Urinary bladder (tissue), 4 donors: ENCODE measurements around the gene CHCHD6. TPM values are rescaled to one million over a fixed set of nuclear protein-coding genes. Genes with fewer than 3 reads are reported as not detected.

Experiments
- DNase-seq: peaks from one replicate; pipeline ENCODE4 v3.0.0-alpha.2; 2015; ENCODE audit errors: extremely low spot score
- H3K27ac ChIP-seq: one replicate; pipeline ENCODE4 v1.5.1; 2013; ENCODE audit warnings: low read depth, mild to moderate bottlenecking, moderate library complexity
- H3K36me3 ChIP-seq: one replicate; pipeline ENCODE4 v1.6.1; 2013; ENCODE audit warnings: mild to moderate bottlenecking, moderate library complexity; ENCODE audit not compliant: insufficient read depth
- H3K4me1 ChIP-seq: one replicate; pipeline ENCODE4 v1.6.1; 2013; ENCODE audit warnings: mild to moderate bottlenecking, moderate library complexity; ENCODE audit not compliant: insufficient read depth
- H3K4me3 ChIP-seq: one replicate; pipeline ENCODE4 v1.5.1; 2013; ENCODE audit warnings: low read depth, low read length
- WGBS: extraction: QIAGEN DNeasy Blood & Tissue Kit; methylation state at CpG from one replicate; pipeline ENCODE4 v1.1.7; 2013; 5-methylcytosine and 5-hydroxymethylcytosine counted together
- polyA plus RNA-seq: library from polyadenylated mRNA; stranded (reverse); fragments of 200-250 nt; gene quantifications from one replicate; pipeline ENCODE4 v1.2.3, GENCODE V29; 2013
- total RNA-seq: library from RNA; depleted of rRNA; stranded (reverse); fragments of >200 nt; gene quantifications from one replicate; pipeline ENCODE4 v1.2.3, GENCODE V29; 2014
- donor health status: healthy with polysubstance abuse.
- donor health status: healthy.

CHCHD6 gene
- total and polyA plus RNA-seq, 2 donors, result 5.4 to 20.9 TPM

DNA sequence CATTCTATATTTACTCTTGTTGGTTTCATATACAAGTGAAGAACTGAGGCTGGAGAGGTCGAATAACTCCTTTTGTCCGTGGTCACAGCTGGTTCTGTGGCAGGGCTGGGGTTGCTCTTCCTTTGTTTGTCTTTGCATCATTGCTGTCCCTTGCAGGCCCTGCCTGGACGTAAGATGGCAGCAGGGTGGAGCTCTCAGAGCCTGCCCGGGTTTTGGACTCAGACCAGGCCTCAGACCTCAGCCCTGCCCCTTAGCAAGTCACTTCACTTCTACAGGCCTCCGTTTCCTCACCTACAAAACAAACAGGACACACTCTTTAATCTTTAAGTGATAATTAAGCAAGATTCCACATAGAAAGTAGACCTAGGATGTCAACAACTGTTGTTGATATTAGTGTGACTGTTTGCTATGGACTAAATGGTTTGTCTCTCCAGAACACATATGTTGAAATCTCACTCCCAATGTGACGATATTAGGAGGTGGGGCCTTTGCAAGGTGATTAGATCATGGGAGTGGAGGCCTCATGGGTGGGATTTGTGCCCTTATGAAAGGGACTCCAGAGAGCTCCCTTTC, 213.3 kb downstream of the CHCHD6 start:
- no peak for DNase-seq
- WGBS, result 81% methylated on average over 6 of the region's 6 CpGs
- H3K27ac ChIP-seq, result no peak overlapping the region
- H3K4me1 ChIP-seq, result no peaks in the 10 kb centered on the region
- H3K36me3 ChIP-seq, result no peaks in the 10 kb centered on the region
- no peak overlapping the region for H3K4me3 ChIP-seq

DNA sequence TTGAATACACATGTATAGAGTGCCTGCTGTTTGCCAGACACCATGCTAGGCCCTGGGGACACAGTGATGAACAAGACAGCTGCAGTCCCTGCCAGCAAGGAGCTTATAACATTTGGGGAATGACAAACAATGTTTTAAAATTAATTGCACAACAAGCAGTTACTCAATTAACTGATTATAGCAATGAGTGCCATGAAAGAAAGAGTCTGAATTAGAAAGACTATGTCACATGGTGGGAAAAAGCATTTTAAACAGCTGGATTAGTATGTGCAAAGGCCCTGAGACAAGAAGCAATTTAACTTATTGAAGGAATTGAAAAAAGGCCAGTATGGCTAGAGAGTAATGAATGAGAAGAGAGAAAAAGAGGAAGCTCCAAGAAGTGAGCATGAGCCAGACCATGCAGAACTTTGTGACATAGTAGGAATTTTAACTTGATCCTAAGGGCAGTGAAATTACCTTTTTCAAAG, 214.3 kb downstream of the CHCHD6 start:
- H3K4me1 ChIP-seq, result no peaks in the 10 kb centered on the region
- H3K4me3 ChIP-seq, result no peak overlapping the region
- no peaks in the 10 kb centered on the region for H3K36me3 ChIP-seq
- H3K27ac ChIP-seq, result no peak overlapping the region
- DNase-seq, result no peak

DNA sequence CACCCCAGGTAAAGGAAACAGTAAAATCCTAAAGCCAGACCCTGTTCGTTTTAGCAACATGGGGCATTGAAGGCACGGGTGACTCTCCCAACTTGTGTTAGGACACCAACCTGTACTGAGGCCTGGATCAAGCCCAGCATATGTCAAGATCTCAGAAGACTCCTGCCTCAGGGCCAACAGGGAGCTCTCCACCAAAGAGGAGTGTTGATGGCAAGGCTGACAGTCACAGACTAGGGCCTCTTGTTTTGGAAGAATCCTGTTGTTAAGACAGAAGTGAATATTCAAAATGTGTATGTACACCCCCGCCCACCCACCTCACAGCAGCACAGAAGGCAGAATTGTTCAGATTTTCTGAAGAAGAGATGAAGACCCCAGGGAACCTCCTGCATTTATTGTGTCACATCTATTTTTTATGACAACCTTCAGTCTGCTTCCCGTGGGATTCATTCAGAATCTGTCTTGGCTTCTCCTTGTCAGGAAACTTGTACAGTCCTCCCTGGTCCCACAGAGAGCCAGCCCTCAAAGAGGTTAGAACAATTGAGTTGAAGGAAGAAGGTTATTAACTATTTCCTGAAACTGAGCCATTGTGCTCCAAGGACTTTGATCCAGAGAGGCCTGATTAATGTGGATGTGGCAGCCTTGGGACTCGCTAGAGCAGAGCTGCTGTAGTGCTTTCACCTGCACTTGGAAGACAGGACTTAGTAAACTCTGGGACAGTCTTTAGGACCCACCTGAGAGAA, 217.2 kb downstream of the CHCHD6 start:
- H3K27ac ChIP-seq, result no peak overlapping the region
- no peaks in the 10 kb centered on the region for H3K4me1 ChIP-seq
- 86% methylated on average over 5 of the region's 5 CpGs for WGBS
- DNase-seq, result no peak
- no peaks in the 10 kb centered on the region for H3K36me3 ChIP-seq
- H3K4me3 ChIP-seq, result no peak overlapping the region

DNA sequence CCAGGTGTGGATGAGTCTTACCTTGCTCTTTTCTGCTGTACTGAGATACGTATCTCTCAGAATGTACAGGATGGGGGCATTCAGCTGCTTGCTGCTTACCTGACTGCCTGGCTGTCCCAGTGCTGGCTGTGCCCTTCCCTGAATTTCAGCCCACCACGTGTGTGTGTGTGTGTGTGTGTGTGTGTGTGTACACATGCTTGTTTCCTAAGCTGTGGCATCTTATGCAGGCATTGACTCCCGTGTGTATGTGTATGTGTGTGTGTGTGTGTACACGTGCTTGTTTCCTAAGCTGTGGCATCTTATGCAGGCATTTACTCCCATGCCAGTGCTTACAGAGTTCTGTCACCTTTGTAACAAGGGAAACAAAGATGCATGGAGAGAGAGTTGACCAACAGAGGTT, 218.4 kb downstream of the CHCHD6 start:
- no peak overlapping the region for H3K4me3 ChIP-seq
- H3K27ac ChIP-seq, result no peak overlapping the region
- WGBS, result 89% methylated on average over 4 of the region's 4 CpGs
- no peak for DNase-seq
- no peaks in the 10 kb centered on the region for H3K4me1 ChIP-seq
- no peaks in the 10 kb centered on the region for H3K36me3 ChIP-seq

DNA sequence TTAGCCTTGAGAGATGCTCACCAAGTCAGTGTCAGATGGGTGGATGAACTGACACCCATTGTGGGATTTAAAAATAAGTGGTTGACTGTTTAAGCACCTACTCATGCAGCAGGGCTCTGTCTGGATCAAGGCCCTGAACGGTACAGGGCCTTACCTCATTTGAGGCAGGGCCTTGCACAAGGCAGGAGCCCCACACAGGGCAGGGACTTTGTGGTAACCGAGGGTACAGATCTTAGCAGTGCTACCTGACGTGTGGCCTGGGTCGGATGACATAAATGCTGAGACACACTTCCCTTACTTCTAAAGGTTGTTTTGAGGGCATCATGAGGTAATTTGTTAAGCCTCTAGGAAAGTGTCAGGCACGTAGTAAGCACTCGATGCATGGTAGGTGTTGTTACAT, 219.4 kb downstream of the CHCHD6 start:
- no peaks in the 10 kb centered on the region for H3K4me1 ChIP-seq
- no peak for DNase-seq
- H3K36me3 ChIP-seq, result no peaks in the 10 kb centered on the region
- WGBS, result 88% methylated on average over 6 of the region's 6 CpGs
- H3K4me3 ChIP-seq, result no peak overlapping the region
- H3K27ac ChIP-seq, result no peak overlapping the region

DNA sequence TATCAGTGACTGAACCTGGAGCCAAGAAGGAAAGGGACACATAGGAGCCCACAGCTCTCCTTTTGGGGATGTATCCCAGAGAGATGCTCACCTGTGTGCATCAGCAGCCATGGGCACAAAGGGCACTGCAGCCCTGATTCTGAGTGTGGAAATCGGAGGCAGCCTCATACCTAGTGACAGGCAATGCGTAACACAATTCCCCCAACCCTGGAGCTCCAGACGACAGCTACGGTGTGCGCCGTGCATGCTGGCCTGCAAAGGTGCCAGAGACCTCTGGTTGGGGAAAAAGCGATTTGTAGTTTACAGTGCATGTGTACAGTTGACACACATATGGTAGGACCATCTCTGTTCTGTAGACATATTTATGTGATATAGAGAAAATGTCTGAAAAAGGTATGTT, 219.9 kb downstream of the CHCHD6 start:
- no peaks in the 10 kb centered on the region for H3K4me1 ChIP-seq
- H3K4me3 ChIP-seq, result no peak overlapping the region
- DNase-seq, result no peak
- no peak overlapping the region for H3K27ac ChIP-seq
- H3K36me3 ChIP-seq, result no peaks in the 10 kb centered on the region
- 95% methylated on average over 7 of the region's 7 CpGs for WGBS

DNA sequence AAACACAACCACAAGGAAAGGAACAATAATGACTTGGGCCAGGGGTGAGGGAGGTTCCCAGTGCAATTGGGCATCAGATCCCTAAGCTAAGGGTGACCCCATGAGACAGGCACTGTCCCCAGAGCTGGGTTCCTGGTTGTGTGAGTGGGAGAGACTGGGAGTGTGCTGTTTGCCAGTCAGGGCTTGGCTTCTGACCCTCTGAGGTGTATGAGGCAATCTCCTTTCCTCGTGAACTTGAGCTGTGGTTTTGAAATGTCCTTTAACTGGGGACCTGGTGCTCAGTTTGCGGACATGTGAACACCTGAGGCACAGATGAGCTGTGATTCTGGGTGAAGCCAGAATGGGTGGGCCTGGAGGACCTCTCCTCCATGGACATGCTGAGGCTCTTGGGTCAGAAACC, 220.4 kb downstream of the CHCHD6 start:
- Histone ChIP-seq H3K4me1 (no peaks in the 10 kb centered on the region), H3K27ac (no peak overlapping the region), H3K36me3 (no peaks in the 10 kb centered on the region), H3K4me3 (no peak overlapping the region)
- WGBS, result 89% methylated on average over 2 of the region's 2 CpGs
- DNase-seq, result no peak

DNA sequence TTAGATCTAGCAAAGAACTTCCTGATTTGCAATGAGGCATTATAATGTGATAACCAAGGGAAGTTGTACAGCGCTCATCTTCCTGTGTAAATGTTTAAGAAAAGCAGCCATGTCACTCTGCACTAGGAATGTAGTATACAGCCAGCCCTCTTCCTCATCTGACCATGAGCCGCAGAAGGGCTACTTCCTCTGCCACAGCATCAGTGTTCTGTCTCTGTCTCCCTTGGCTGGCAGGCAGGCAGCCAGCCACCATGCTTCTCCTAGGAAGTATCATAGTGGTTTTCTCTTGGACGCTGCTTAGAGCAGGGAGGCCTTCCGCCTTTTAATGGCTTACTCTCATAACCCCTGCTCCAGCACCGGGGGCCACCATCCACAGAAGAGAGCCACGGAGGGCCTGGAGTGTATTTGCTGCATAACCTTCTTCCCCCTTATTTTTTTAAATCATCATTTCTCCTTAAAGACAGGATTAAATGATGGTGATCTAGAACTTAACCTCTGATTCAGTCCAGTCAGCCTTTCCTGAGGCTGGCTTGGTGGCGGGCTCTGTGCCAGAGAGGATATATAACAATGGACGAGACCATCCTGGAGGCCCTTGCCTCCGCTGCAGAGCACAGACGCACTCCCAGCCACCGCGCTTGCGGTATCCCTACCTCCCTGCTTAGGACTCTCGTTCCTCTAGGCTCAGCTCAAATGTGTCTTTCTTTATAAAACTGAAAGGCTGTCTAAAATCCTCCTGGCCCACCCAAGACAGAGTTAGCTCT, 221.6 kb downstream of the CHCHD6 start:
- no peak overlapping the region for H3K27ac ChIP-seq
- no peaks in the 10 kb centered on the region for H3K36me3 ChIP-seq
- DNase-seq, result no peak
- H3K4me3 ChIP-seq, result no peak overlapping the region
- WGBS, result 81% methylated on average over 14 of the region's 14 CpGs
- H3K4me1 ChIP-seq, result no peaks in the 10 kb centered on the region

DNA sequence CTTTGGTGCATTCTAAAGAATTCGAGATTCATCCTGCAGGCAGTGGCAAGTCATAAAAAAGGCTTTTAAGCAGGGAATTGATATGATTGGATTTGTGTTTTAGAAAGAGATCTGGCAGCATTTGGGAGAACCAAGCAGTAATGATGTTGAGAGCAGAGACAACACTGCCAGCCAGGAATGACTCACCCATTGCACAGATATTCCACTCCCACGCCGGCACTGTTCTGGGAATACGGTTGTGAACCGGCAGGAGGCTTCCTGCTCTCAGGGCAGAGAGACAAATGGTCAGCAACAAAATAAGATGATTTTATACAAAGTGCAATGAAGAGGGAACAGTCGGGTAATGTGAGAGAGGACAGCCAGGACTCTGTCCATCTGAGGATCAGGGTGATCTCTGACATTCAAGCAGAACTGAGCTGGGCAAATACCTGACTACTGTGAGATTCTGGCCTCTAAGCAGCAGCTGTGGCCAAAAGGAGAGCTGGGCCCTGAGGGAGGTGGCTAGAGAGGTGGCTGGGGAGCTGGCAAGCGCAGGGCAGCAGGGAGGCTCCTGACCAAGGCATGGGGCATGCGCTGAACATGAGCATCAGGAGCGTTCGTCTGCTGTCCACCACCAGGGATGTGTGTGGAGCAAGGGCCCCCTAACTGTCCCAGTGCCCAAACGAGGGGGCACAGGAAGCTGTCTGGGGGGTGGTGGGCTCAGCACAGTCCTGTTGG, 222.8 kb downstream of the CHCHD6 start:
- no peaks in the 10 kb centered on the region for H3K36me3 ChIP-seq
- H3K27ac ChIP-seq, result no peak overlapping the region
- 69% methylated on average over 11 of the region's 11 CpGs for WGBS
- H3K4me3 ChIP-seq, result no peak overlapping the region
- H3K4me1 ChIP-seq, result no peaks in the 10 kb centered on the region
- DNase-seq, result no peak

DNA sequence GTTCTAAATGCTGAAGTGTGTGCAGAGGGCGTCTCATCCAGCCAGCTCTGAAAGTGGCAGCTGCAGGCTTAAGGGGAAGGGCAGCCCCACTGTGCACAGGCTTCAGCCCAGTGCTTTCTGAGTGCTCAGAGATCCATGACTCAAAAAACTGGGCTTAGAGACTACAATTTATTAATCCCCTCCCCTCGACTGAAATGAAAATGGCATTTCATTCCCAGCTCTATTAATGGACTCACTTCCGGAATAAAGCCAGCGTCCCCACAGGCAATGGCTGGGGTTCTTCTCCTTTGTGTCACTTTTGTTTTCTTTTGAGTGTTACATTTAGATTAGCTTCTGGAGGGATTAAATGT, 223.3 kb downstream of the CHCHD6 start:
- WGBS, result 72% methylated on average over 4 of the region's 4 CpGs
- Histone ChIP-seq H3K4me1 (no peaks in the 10 kb centered on the region), H3K27ac (no peak overlapping the region), H3K4me3 (no peak overlapping the region), H3K36me3 (no peaks in the 10 kb centered on the region)
- no peak for DNase-seq

DNA sequence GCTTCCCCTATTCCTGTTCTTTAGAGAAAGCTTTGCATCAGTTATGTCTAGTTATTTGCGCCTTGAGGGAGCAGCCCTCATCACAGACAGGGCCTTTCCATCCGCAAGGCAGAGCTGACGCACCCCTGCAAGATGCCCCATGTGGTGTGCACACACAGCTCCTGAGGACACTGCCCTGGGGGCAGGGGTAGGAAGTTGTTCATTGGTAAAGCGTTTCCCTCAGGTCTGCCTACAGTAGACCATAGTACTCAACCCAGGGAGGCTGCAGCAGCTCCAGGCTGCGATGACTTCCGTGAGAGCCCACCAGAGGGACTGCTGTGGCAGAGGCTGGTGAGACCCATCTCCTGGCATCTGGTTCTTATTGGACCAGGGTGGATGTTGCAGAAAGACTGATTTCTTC, 223.8 kb downstream of the CHCHD6 start:
- H3K4me1 ChIP-seq, result no peaks in the 10 kb centered on the region
- WGBS, result 94% methylated on average over 6 of the region's 6 CpGs
- no peak overlapping the region for H3K4me3 ChIP-seq
- DNase-seq, result no peak
- no peak overlapping the region for H3K27ac ChIP-seq
- no peaks in the 10 kb centered on the region for H3K36me3 ChIP-seq

DNA sequence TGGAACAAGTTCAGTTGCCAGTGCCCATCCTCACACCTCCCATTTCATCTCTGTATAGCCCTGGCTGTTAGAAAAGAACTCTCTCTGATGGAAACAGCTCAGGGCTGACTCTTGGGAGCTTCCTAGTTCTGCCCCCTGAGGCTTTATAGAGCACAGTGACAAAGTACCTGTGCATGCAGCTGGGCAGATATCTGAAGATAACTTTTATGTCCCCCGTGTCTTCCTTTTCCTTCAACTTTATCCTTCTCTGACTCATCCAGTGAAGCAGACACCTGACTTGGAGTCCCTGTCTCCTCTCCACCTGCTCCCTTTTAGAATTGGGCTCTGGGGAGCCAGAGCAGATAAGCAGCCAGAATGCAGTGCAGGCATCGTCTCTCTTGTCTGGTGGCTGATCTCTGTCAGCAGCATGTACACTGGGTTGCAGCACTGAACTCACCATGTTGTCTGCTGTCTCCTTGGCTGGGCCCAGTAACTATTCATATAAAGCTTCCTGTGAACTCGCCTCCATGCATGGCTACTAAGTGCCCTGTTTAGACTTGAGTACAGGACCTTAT, 225.0 kb downstream of the CHCHD6 start:
- no peaks in the 10 kb centered on the region for H3K4me1 ChIP-seq
- 71% methylated on average over 3 of the region's 3 CpGs for WGBS
- DNase-seq, result no peak
- no peak overlapping the region for H3K4me3 ChIP-seq
- H3K36me3 ChIP-seq, result no peaks in the 10 kb centered on the region
- no peak overlapping the region for H3K27ac ChIP-seq

DNA sequence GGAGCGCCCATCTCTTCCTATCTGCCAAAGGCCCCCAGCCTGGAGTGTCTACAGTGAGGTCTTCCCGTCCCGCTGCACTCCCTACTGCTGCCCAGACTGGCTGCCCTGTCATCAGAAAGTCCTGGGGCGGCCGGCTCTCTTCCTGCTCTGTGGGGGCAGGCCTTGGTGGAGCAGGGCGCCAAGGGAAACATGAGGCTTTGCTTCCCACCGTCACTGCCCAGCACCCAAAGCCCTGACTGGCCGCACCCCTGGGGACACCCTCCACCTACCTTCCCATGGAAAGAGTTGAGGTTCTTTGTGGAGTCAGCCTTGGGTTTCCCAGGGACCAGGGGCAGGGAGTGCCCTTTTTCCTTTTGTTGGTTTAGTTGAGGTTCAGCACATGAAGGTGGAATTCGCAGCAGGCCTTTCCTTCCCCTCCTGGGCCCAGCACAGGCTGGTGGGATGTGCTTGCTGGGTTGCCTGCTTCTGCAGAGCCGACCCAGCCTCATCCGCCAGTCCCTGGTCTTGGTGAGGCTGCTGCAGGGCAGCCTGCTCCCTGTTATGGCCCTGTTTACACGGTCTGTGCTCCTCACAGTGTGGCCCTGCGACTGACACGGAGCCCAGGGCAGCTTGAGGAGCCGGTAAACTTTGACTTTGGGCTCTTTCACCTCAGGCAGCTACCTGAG, 227.0 kb downstream of the CHCHD6 start:
- H3K27ac ChIP-seq, result no peak overlapping the region
- no peak overlapping the region for H3K4me3 ChIP-seq
- no peak for DNase-seq
- H3K36me3 ChIP-seq, result no peaks in the 10 kb centered on the region
- no peaks in the 10 kb centered on the region for H3K4me1 ChIP-seq
- 96% methylated on average over 15 of the region's 15 CpGs for WGBS
